SU-DHL-6 (cell line): ENCODE data around the gene CTDP1.
"Not testable (repeated sequence)": the region's sequence is repeated elsewhere in the genome, so short reads cannot be mapped to it uniquely, and the experiment has no call there.

Source experiments
- H2AFZ ChIP-seq: fragments of 200-600 bp; sonication (generic); 2 replicates; pipeline ENCODE4 v1.6.1; 2014; ENCODE audit warnings: low read depth, mild to moderate bottlenecking, moderate library complexity, mixed read lengths, antibody characterized with exemption, low read length; ENCODE audit not compliant: severe bottlenecking
- H3F3A ChIP-seq: fragments of 200-600 bp; shearing (Covaris generic); 2 replicates; pipeline ENCODE4 v1.6.0; 2016; ENCODE audit warnings: antibody characterized with exemption, mild to moderate bottlenecking; ENCODE audit not compliant: insufficient read depth
- H3K27ac ChIP-seq: fragments of 200-600 bp; sonication (generic); 2 replicates; pipeline ENCODE4 v1.5.1; 2016; ENCODE audit warnings: low read depth, mild to moderate bottlenecking, low read length, moderate library complexity, mixed read lengths
- H3K27me3 ChIP-seq: fragments of 200-600 bp; sonication (generic), shearing (Covaris generic); 2 replicates; pipeline ENCODE4 v1.6.0; 2014; ENCODE audit warnings: mild to moderate bottlenecking, low read length
- H3K36me3 ChIP-seq: fragments of 200-600 bp; sonication (generic); 2 replicates; pipeline ENCODE4 v1.6.1; 2014; ENCODE audit warnings: mild to moderate bottlenecking, low read length, mixed read lengths
- H3K4me2 ChIP-seq: fragments of 300-600, 200-600 bp; shearing (Covaris generic), sonication (generic); 2 replicates; pipeline ENCODE4 v1.6.0; 2014; ENCODE audit warnings: low read length, low read depth, mild to moderate bottlenecking; ENCODE audit not compliant: poor library complexity, severe bottlenecking
- H3K4me3 ChIP-seq: fragments of 200-600 bp; sonication (generic); 2 replicates; pipeline ENCODE4 v1.5.1; 2014; ENCODE audit warnings: antibody characterized with exemption, low read length, mild to moderate bottlenecking, mixed read lengths; ENCODE audit not compliant: insufficient read depth, poor library complexity, severe bottlenecking
- H3K79me2 ChIP-seq: fragments of 200-600 bp; sonication (generic); 2 replicates; pipeline ENCODE4 v1.6.1; 2014; ENCODE audit warnings: mild to moderate bottlenecking, low read length, moderate library complexity; ENCODE audit not compliant: insufficient read depth
- H3K9ac ChIP-seq: fragments of 200-600 bp; sonication (generic); 2 replicates; pipeline ENCODE4 v1.7.0; 2014; ENCODE audit warnings: mild to moderate bottlenecking, low read length
- H3K9me2 ChIP-seq: fragments of 200-600 bp; sonication (generic); replicated peaks from 2 replicates; pipeline ENCODE4 v1.6.1; 2014; ENCODE audit warnings: low read length; ENCODE audit not compliant: insufficient read depth
- H3K9me3 ChIP-seq: fragments of 200-600 bp; sonication (generic); 2 replicates; pipeline ENCODE4 v1.6.1; 2014; ENCODE audit warnings: low read length, mixed read lengths; ENCODE audit not compliant: insufficient read depth
- H4K20me1 ChIP-seq: fragments of 200-600 bp; sonication (generic); 2 replicates; pipeline ENCODE4 v1.6.1; 2014; ENCODE audit warnings: low read depth, mild to moderate bottlenecking, antibody characterized with exemption, low read length, moderate library complexity, mixed read lengths
- EZH2phosphoT487 ChIP-seq: fragments of 200-600 bp; sonication (generic), shearing (Covaris generic); conservative IDR thresholded peaks from 2 replicates; pipeline ENCODE4 v1.6.1; 2018; ENCODE audit warnings: mild to moderate bottlenecking, antibody characterized with exemption, low read length, moderate library complexity, mixed read lengths
- TF ChIP-seq, protein P1 (sequence below): fragments of 200-600 bp; sonication (generic); IDR thresholded peaks from one replicate; pipeline ENCODE4 v1.5.1; 2017; ENCODE audit warnings: antibody characterized with exemption, mild to moderate bottlenecking, low read length, moderate library complexity; ENCODE audit not compliant: insufficient read depth, poor library complexity, severe bottlenecking

The CTDP1 gene

GRCh38 chr18:79729611-79730010 is 50.0 kb downstream of the CTDP1 start:
- H3K27ac ChIP-seq = no peak overlapping the region
- peaks cover 27% of the 10 kb centered on the region for H3K36me3 ChIP-seq
- H3K9me2 ChIP-seq = no peaks in the 10 kb centered on the region
- H3K4me3 ChIP-seq = no peak overlapping the region
- H4K20me1 ChIP-seq = no peaks in the 10 kb centered on the region
- no peak for TF ChIP-seq EZH2phosphoT487
- TF ChIP-seq, protein P1, sequence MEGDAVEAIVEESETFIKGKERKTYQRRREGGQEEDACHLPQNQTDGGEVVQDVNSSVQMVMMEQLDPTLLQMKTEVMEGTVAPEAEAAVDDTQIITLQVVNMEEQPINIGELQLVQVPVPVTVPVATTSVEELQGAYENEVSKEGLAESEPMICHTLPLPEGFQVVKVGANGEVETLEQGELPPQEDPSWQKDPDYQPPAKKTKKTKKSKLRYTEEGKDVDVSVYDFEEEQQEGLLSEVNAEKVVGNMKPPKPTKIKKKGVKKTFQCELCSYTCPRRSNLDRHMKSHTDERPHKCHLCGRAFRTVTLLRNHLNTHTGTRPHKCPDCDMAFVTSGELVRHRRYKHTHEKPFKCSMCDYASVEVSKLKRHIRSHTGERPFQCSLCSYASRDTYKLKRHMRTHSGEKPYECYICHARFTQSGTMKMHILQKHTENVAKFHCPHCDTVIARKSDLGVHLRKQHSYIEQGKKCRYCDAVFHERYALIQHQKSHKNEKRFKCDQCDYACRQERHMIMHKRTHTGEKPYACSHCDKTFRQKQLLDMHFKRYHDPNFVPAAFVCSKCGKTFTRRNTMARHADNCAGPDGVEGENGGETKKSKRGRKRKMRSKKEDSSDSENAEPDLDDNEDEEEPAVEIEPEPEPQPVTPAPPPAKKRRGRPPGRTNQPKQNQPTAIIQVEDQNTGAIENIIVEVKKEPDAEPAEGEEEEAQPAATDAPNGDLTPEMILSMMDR = no peak
- no peaks in the 10 kb centered on the region for H3K27me3 ChIP-seq
- H3K79me2 ChIP-seq = peaks cover 9% of the 10 kb centered on the region
- H3F3A ChIP-seq = no peaks in the 10 kb centered on the region
- no peak overlapping the region for H2AFZ ChIP-seq
- H3K9ac ChIP-seq = no peak overlapping the region
- no peaks in the 10 kb centered on the region for H3K9me3 ChIP-seq
- no peak overlapping the region for H3K4me2 ChIP-seq

DNA sequence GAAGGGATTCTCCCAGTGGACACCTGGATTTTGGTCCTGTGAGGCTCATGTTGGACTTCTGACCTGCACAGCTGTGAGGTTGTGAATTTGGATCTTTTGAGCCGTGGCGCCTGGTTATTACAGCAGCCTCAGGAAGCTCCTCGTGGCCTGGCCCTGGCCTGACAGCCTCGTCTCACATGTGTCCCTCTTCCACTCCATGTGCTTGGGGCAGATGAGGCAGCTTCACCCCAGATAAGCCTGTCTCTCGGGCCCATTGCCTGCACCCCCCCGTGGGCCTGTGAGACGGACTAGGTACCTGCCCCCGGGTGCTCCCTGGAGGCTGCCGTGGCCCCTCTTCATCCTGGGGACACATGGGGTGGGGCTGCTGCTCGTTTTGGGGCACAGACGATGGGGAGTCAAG is 51.2 kb downstream of the CTDP1 start:
- Histone ChIP-seq H3K27ac (no peak overlapping the region), H3K79me2 (peaks cover 1% of the 10 kb centered on the region), H3K4me2 (no peak overlapping the region), H3K9me3 (no peaks in the 10 kb centered on the region), H3K4me3 (no peak overlapping the region), H3K9ac (no peak overlapping the region), H4K20me1 (no peaks in the 10 kb centered on the region), H3F3A (no peaks in the 10 kb centered on the region), H3K9me2 (no peaks in the 10 kb centered on the region), H3K27me3 (no peaks in the 10 kb centered on the region), H3K36me3 (peaks cover 27% of the 10 kb centered on the region), H2AFZ (no peak overlapping the region)
- no peak for TF ChIP-seq EZH2phosphoT487
- TF ChIP-seq, protein P1 = no peak

DNA sequence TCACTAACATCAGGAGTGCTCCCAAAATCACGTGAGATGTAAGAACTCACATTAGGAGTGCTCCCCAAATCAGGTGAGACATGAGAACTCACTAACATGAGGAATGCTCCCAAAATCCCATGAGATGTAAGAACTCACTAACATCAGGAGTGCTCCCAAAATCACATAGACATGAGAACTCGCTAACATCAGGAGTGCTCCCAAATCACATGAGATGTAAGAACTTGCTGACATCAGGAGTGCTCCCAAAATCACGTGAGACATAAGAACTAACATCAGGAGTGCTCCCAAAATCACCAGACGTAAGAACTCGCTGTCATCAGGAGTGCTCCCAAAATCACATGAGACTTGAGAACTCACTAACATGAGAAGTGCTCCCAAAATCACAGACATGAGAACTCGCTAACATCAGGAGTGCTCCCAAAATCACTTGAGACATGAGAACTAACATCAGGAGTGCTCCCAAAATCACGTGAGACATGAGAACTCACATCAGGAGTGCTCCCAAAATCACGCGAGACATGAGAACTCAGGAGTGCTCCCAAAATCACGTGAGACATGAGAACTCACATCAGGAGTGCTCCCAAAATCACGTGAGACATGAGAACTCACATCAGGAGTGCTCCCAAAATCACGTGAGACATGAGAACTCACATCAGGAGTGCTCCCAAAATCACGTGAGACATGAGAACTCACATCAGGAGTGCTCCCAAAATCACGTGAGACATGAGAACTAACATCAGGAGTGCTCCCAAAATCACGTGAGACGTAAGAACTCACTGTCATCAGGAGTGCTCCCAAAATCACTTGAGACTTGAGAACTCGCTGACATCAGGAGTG is 52.5 kb downstream of the CTDP1 start:
- peaks cover 27% of the 10 kb centered on the region for H3K36me3 ChIP-seq
- H4K20me1 ChIP-seq = not testable (repeated sequence)

DNA sequence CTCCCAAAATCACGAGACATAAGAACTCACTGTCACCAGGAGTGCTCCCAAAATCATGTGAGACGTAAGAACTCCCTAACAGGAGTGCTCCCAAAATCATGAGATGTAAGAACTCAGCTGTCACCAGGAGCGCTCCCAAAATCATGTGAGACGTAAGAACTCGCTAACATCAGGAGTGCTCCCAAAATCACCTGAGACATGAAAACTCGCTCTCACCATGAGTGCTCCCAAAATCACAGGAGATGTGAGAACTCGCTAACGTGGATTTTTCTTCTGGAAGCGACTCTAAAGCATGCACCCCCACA is 53.1 kb downstream of the CTDP1 start:
- Histone ChIP-seq H3K27me3 (no peaks in the 10 kb centered on the region), H3K4me2 (no peak overlapping the region), H3K9ac (no peak overlapping the region), H2AFZ (no peak overlapping the region), H3K9me2 (no peaks in the 10 kb centered on the region), H3K27ac (no peak overlapping the region), H3F3A (no peaks in the 10 kb centered on the region), H4K20me1 (no peaks in the 10 kb centered on the region), H3K4me3 (no peak overlapping the region), H3K36me3 (peaks cover 27% of the 10 kb centered on the region), H3K9me3 (no peaks in the 10 kb centered on the region), H3K79me2 (no peaks in the 10 kb centered on the region; the same call in 1 of the 2 replicates)
- TF ChIP-seq, protein P1 = no peak
- TF ChIP-seq EZH2phosphoT487 = no peak

More for the DNA sequence above, 52.5 kb downstream of the CTDP1 start:
- H3F3A ChIP-seq, H3K79me2 ChIP-seq, H3K4me3 ChIP-seq, H3K9ac ChIP-seq, H3K9me2 ChIP-seq, H3K27ac ChIP-seq, H3K4me2 ChIP-seq, H3K27me3 ChIP-seq, H3K9me3 ChIP-seq, H2AFZ ChIP-seq: not testable (repeated sequence)
